Naive thymus-derived CD8-positive, alpha-beta T cell (primary cell): Measurements from ENCODE around the gene FBP2. TPM values are rescaled to one million over a fixed set of nuclear protein-coding genes. Genes with fewer than 3 reads are reported as not detected.

Experiments used
- ATAC-seq, 2 donors: fragments of 150-1000 bp; cut with Tn5 transposase in 1 of 2; sonication (Bioruptor Pico), chemical (Tn5 transposase) in 1 of 2; 1 replicate in 1 of 2; 2 replicates in 1 of 2; pipeline ENCODE4 v1.10.0; 2021; ENCODE audit warnings: mild to moderate bottlenecking in 2 of 2, moderate library complexity in 2 of 2
- POLR2A ChIA-PET: fragments of 350-600 bp; sonication (Branson Sonifier 250); formaldehyde crosslinking; loops from one replicate; lab custom pipeline; 2021; ENCODE audit warnings: antibody characterized with exemption; lab: Charles Lee
- DNase-seq, 10 donors: peaks; one replicate each; pipeline versions ENCODE4 v3.0.0 to v3.0.0-alpha.2; 2020 to 2022
- H3K27ac Mint-ChIP-seq, 10 donors: one replicate each; pipeline ENCODE4 v1.8.0; 2020 to 2022; ENCODE audit warnings: mild to moderate bottlenecking in 10 of 10, mixed read lengths in 10 of 10, moderate library complexity in 4 of 10, inconsistent platforms in 1 of 10
- H3K27me3 Mint-ChIP-seq, 5 donors: one replicate each; pipeline ENCODE4 v1.8.0; 2021 to 2022; ENCODE audit warnings: mixed read lengths in 5 of 5
- H3K36me3 Mint-ChIP-seq, 3 donors: one replicate each; pipeline ENCODE4 v1.8.0; 2020 to 2022; ENCODE audit warnings: mixed read lengths in 3 of 3, mild to moderate bottlenecking in 2 of 3, inconsistent platforms in 1 of 3
- H3K4me1 Mint-ChIP-seq, 4 donors: one replicate each; pipeline ENCODE4 v1.8.0; 2021 to 2022; ENCODE audit warnings: mixed read lengths in 4 of 4
- H3K4me3 Mint-ChIP-seq, 10 donors: one replicate each; pipeline ENCODE4 v1.8.0; 2020 to 2022; ENCODE audit warnings: mild to moderate bottlenecking in 10 of 10, mixed read lengths in 10 of 10, moderate library complexity in 6 of 10, inconsistent platforms in 1 of 10
- H3K9me3 Mint-ChIP-seq, 9 donors: one replicate each; pipeline ENCODE4 v1.8.0; 2020 to 2022; ENCODE audit warnings: mixed read lengths in 9 of 9, mild to moderate bottlenecking in 3 of 9, inconsistent platforms in 1 of 9, moderate library complexity in 1 of 9
- polyA plus RNA-seq, 3 donors: library from polyadenylated mRNA; unstranded; fragments of 300-500 nt; fragmentation: Illumina TruSeq; gene quantifications; one replicate each; pipeline ENCODE4 v1.2.3, GENCODE V29; 2021
- total RNA-seq, 8 experiments: library from RNA in 2 of 8; stranded (reverse) in 2 of 8; gene quantifications; one replicate each; pipeline ENCODE4 v1.2.3 and lab custom pipeline; 2021 to 2026

Gene FBP2
- total and polyA plus RNA-seq, 5 experiments from 2014 or later = not detected

DNA sequence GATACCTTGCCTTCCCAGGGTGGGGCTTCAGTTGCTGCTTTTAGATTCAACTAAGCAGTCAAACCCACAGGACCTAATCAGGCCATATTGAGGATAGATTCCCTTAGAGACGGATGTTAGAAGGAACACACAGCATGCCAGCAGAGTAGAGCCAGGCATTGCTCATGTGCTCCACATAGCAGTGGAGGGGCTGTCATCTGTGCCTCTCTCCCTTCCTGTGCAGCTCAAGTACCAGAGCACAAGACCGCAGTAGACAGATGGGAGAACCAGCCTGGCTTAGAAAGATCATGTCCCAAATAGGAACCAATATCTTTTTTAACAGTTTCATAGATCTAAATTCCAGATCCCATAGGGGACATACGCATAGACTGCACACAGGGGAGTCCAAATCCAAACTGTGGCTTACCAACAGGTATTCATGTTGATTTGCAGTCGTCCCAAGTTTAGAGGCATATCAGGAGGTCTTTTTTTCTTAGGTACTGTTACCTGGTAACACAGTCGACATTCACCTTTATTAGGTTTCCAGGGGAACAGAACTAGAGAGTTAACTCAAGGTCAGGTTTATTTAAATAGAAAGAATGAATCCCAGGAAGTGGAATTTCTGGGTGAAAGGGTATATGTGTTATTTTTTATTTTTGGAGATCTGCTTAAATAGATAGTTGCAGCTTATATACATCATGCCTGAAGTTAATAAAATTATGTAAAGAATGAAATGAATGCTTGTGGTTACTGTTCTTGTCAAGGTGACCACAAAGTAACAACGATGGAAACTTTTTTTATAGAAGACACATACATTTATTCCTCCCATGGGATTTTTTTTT lies 82.3 kb downstream of the FBP2 start:
- H3K4me1 Mint-ChIP-seq = no peaks in the 10 kb centered on the region
- DNase-seq = no peak

More for the DNA sequence above, 82.3 kb downstream of the FBP2 start:
- no peak for ATAC-seq
- Mint-ChIP-seq H3K9me3 (peaks cover 0 to 3% (median 0%) of the 10 kb centered on the region in 9 donors), H3K27me3 (peaks cover 0 to 11% (median 3%) of the 10 kb centered on the region in 5 donors), H3K27ac (no peak overlapping the region), H3K4me3 (no peak overlapping the region), H3K36me3 (no peaks in the 10 kb centered on the region)
- POLR2A ChIA-PET = no interaction called here

Other genes with a start within 250 kb of the FBP2 start
- gene PCAT7, start 38.7 kb downstream of the FBP2 start, total RNA-seq = not detected
- gene PCAT7, start 38.7 kb downstream of the FBP2 start, polyA plus RNA-seq = not detected
- gene FBP1, start 45.7 kb upstream of the FBP2 start, total RNA-seq = 1 to 10 TPM; 5.2 to 6.8 TPM
- gene FBP1, start 45.7 kb upstream of the FBP2 start, polyA plus RNA-seq = 10 to 100 TPM in 2 of 3 donors, 1 to 10 TPM in 1; 5.5 to 22.1 (median 15.6) TPM
- 10 to 100 TPM in 1 of 2 experiments, 1 to 10 TPM in 1; 8.7 to 10.8 TPM for gene AOPEP, start 132.9 kb upstream of the FBP2 start, total RNA-seq
- gene AOPEP, start 132.9 kb upstream of the FBP2 start, polyA plus RNA-seq = 1 to 10 TPM; 4.3 to 7.4 (median 4.7) TPM